ENCODE results near the gene ANK2.

GRCh38 chr4:113060853-113061252, 11.4 kb downstream of the ANK2 start:
- no peak for TF ChIP-seq CTCF (IDR thresholded peaks at IDR 0.05; ENCODE audit: insufficient read depth, low read length, poor library complexity, severe bottlenecking)
- TF ChIP-seq EZH2phosphoT487 (conservative IDR thresholded peaks at IDR 0.05; ENCODE audit: low read length): no peak

Measured in SU-DHL-6 (cell line).